ENCODE measurements around the gene ONECUT2.

ONECUT2 gene

DNA sequence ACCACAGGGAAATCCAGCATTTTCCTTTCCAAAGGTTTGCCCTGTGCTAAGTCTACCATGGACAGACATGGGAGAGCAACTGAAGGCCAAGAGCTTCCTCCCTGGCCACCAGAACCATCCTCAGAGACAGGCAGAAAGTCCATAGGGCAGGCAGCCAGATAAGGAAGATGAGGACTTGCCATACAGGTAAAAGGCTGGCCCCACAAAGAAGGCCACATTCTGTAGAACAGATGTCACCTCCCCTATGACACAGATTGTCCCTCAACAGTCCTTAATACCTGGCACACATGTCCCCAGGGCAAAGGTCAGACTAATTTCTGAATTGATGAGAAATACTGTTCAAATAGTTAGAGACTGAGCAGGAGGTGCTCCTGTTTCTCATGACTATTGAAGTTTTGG, 99.3 kb downstream of the ONECUT2 start:
- DNase-seq (ENCODE audit: extremely low read depth, low read depth): no peak
- TF ChIP-seq CTCF (IDR thresholded peaks at IDR 0.05; ENCODE audit: low read depth, low read length): no peak

DNA sequence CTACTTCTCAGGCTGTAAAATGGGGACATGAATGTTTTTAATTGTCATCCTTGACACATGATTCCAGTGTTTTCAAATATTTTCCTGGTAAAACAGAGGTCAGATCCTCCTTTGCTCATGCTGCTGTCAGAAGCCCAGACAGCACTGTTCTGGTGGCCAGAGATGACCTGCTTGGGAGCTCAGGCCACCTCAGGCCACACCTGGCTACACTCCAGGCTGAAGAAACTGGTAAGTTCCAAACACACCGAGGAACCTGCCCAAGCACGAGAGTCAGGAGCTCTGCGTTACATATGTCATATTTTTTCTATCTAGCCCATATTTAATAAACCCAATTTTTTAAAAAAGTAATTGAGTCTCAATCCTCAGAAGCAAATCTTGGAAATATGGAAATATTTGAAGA, 103.4 kb downstream of the ONECUT2 start:
- no peak for TF ChIP-seq CTCF (IDR thresholded peaks at IDR 0.05; ENCODE audit: low read depth, low read length)
- DNase-seq (ENCODE audit: extremely low read depth, low read depth): no peak

- TF ChIP-seq CTCF (IDR thresholded peaks at IDR 0.05; ENCODE audit: low read depth, low read length): no peak
Observed at GRCh38 chr18:57539702-57540101, 104.5 kb downstream of the ONECUT2 start.

More at GRCh38 chr18:57539702-57540101, 104.5 kb downstream of the ONECUT2 start:
- DNase-seq (ENCODE audit: extremely low read depth, low read depth): no peak

Data from AG09319 (cell line).